ENCODE measurements around the gene ADGRA3.
A peak's percentile ranks its signal among the peaks of the same experiment; 100 is the strongest.

ADGRA3 gene

GRCh38 chr4:22515888-22516541, at the start of gene ADGRA3:
ADGRA3 (minus strand) TSS chr4:22516066; CDS start chr4:22515784, 282 bp downstream.
- no peak for TF ChIP-seq CTCF (IDR thresholded peaks at IDR 0.05; ENCODE audit: insufficient read depth, low read depth, low read length, missing control alignments)
- peak within 1 kb of the TSS; percentile 71 for H3K4me3 ChIP-seq (ENCODE audit: low read length)
- peak; percentile 79 for DNase-seq (ENCODE audit: low read depth)

GRCh38 chr4:22556495-22556894, 40.6 kb upstream of the ADGRA3 start:
- DNase-seq (ENCODE audit: low read depth) = peak; percentile 14
- no peak for TF ChIP-seq CTCF (IDR thresholded peaks at IDR 0.05; ENCODE audit: insufficient read depth, low read depth, low read length, missing control alignments)
- no peak overlapping the region for H3K4me3 ChIP-seq (ENCODE audit: low read length)

GRCh38 chr4:22554670-22555069, 38.8 kb upstream of the ADGRA3 start:
- H3K4me3 ChIP-seq (ENCODE audit: low read length) = no peak overlapping the region
- no peak for DNase-seq (ENCODE audit: low read depth)
- no peak for TF ChIP-seq CTCF (IDR thresholded peaks at IDR 0.05; ENCODE audit: insufficient read depth, low read depth, low read length, missing control alignments)

GRCh38 chr4:22553560-22553959, 37.7 kb upstream of the ADGRA3 start:
- DNase-seq (ENCODE audit: low read depth) = no peak

GRCh38 chr4:22552812-22553211, 36.9 kb upstream of the ADGRA3 start:
- no peak for TF ChIP-seq CTCF (IDR thresholded peaks at IDR 0.05; ENCODE audit: insufficient read depth, low read depth, low read length, missing control alignments)
- DNase-seq (ENCODE audit: low read depth) = no peak
- H3K4me3 ChIP-seq (ENCODE audit: low read length) = no peak overlapping the region

More at GRCh38 chr4:22553560-22553959, 37.7 kb upstream of the ADGRA3 start:
- no peak overlapping the region for H3K4me3 ChIP-seq (ENCODE audit: low read length)
- no peak for TF ChIP-seq CTCF (IDR thresholded peaks at IDR 0.05; ENCODE audit: insufficient read depth, low read depth, low read length, missing control alignments)

- no peak for TF ChIP-seq CTCF (IDR thresholded peaks at IDR 0.05; ENCODE audit: insufficient read depth, low read depth, low read length, missing control alignments)
- H3K4me3 ChIP-seq (ENCODE audit: low read length) = no peak overlapping the region
- no peak for DNase-seq (ENCODE audit: low read depth)
Measured at GRCh38 chr4:22551550-22551949, 35.7 kb upstream of the ADGRA3 start.

- no peak overlapping the region for H3K4me3 ChIP-seq (ENCODE audit: low read length)
- TF ChIP-seq CTCF (IDR thresholded peaks at IDR 0.05; ENCODE audit: insufficient read depth, low read depth, low read length, missing control alignments) = no peak
- DNase-seq (ENCODE audit: low read depth) = no peak
Measured at GRCh38 chr4:22546299-22546698, 30.4 kb upstream of the ADGRA3 start.
